ENCODE measurements around the gene TNFRSF1B.

Gene TNFRSF1B

GRCh38 chr1:12176298-12177118, 9.7 kb downstream of the TNFRSF1B start:
- Histone ChIP-seq H4K20me1 (ENCODE audit: control insufficient read depth, insufficient read depth, low read depth, low read length) (0 out of 2 replicates have a peak, but pooled peaks cover 5% of the 10 kb centered on the region), H3K36me3 (ENCODE audit: control insufficient read depth, low read length) (no peaks in the 10 kb centered on the region), H3F3A (ENCODE audit: control insufficient read depth, insufficient read depth) (no peaks in the 10 kb centered on the region), H3K9me2 (replicated peaks; ENCODE audit: control insufficient read depth, low read length) (no peaks in the 10 kb centered on the region), H3K79me2 (ENCODE audit: control insufficient read depth, low read length) (no peaks in the 10 kb centered on the region), H3K4me2 (ENCODE audit: low read length) (no peak overlapping the region), H3K9me3 (ENCODE audit: control insufficient read depth, insufficient read depth, low read length) (no peaks in the 10 kb centered on the region), H3K4me1 (ENCODE audit: control insufficient read depth, low read length) (peaks cover 29% of the 10 kb centered on the region), H3K27ac (ENCODE audit: low read depth, low read length) (no peak overlapping the region), H3K4me3 (ENCODE audit: low read length) (no peak overlapping the region), H3K27me3 (ENCODE audit: control insufficient read depth, low read length) (peaks cover 76% of the 10 kb centered on the region)
- TF ChIP-seq CTCF (IDR thresholded peaks at IDR 0.05; ENCODE audit: low read depth, low read length, poor library complexity, severe bottlenecking) = no peak
- TF ChIP-seq EZH2phosphoT487 (IDR thresholded peaks at IDR 0.05; ENCODE audit: borderline replicate concordance, low read length) = no peak

GRCh38 chr1:12177156-12177998, 10.6 kb downstream of the TNFRSF1B start:
- Histone ChIP-seq H3K79me2 (ENCODE audit: control insufficient read depth, low read length) (no peaks in the 10 kb centered on the region), H3K36me3 (ENCODE audit: control insufficient read depth, low read length) (no peaks in the 10 kb centered on the region), H3K4me3 (ENCODE audit: low read length) (no peak overlapping the region), H3K4me1 (ENCODE audit: control insufficient read depth, low read length) (peaks cover 29% of the 10 kb centered on the region), H3K27me3 (ENCODE audit: control insufficient read depth, low read length) (peaks cover 75% of the 10 kb centered on the region), H3K9me3 (ENCODE audit: control insufficient read depth, insufficient read depth, low read length) (no peaks in the 10 kb centered on the region), H3K27ac (ENCODE audit: low read depth, low read length) (no peak overlapping the region), H4K20me1 (ENCODE audit: control insufficient read depth, insufficient read depth, low read depth, low read length) (0 out of 2 replicates have a peak, but pooled peaks cover 5% of the 10 kb centered on the region), H3K4me2 (ENCODE audit: low read length) (no peak overlapping the region), H3K9me2 (replicated peaks; ENCODE audit: control insufficient read depth, low read length) (no peaks in the 10 kb centered on the region), H3F3A (ENCODE audit: control insufficient read depth, insufficient read depth) (no peaks in the 10 kb centered on the region)
- TF ChIP-seq CTCF (IDR thresholded peaks at IDR 0.05; ENCODE audit: low read depth, low read length, poor library complexity, severe bottlenecking) = no peak
- TF ChIP-seq EZH2phosphoT487 (IDR thresholded peaks at IDR 0.05; ENCODE audit: borderline replicate concordance, low read length) = no peak

GRCh38 chr1:12177999-12178441, 11.2 kb downstream of the TNFRSF1B start:
- H4K20me1 ChIP-seq (ENCODE audit: control insufficient read depth, insufficient read depth, low read depth, low read length) = 0 out of 2 replicates have a peak, but pooled peaks cover 5% of the 10 kb centered on the region
- H3K4me3 ChIP-seq (ENCODE audit: low read length) = no peak overlapping the region
- peaks cover 35% of the 10 kb centered on the region for H3K4me1 ChIP-seq (ENCODE audit: control insufficient read depth, low read length)
- H3K27me3 ChIP-seq (ENCODE audit: control insufficient read depth, low read length) = peaks cover 75% of the 10 kb centered on the region
- H3K4me2 ChIP-seq (ENCODE audit: low read length) = no peak overlapping the region
- no peaks in the 10 kb centered on the region for H3K79me2 ChIP-seq (ENCODE audit: control insufficient read depth, low read length)
- no peaks in the 10 kb centered on the region for H3K36me3 ChIP-seq (ENCODE audit: control insufficient read depth, low read length)
- TF ChIP-seq CTCF (IDR thresholded peaks at IDR 0.05; ENCODE audit: low read depth, low read length, poor library complexity, severe bottlenecking) = no peak
- TF ChIP-seq EZH2phosphoT487 (IDR thresholded peaks at IDR 0.05; ENCODE audit: borderline replicate concordance, low read length) = no peak
- no peak overlapping the region for H3K27ac ChIP-seq (ENCODE audit: low read depth, low read length)
- no peaks in the 10 kb centered on the region for H3K9me3 ChIP-seq (ENCODE audit: control insufficient read depth, insufficient read depth, low read length)
- no peaks in the 10 kb centered on the region for H3K9me2 ChIP-seq (replicated peaks; ENCODE audit: control insufficient read depth, low read length)
- no peaks in the 10 kb centered on the region for H3F3A ChIP-seq (ENCODE audit: control insufficient read depth, insufficient read depth)

All from DOHH2 (cell line).